PFSK-1 (cell line): ENCODE results near the gene NDUFS1.
A peak's percentile ranks its signal among the peaks of the same experiment; 100 is the strongest.

ENCODE experiments used
- FOXP2 ChIP-seq: optimal IDR thresholded peaks from 2 replicates; pipeline ENCODE3; 2011; ENCODE audit warnings: borderline replicate concordance, control low read depth, inconsistent platforms; ENCODE audit not compliant: insufficient read depth; ENCODE audit errors: extremely low read length, extremely low read depth
- POLR2AphosphoS5 ChIP-seq: IDR thresholded peaks from 2 replicates; pipeline ENCODE4 v1.6.1; 2012; ENCODE audit warnings: low read depth, mild to moderate bottlenecking, control low read depth, low read length, moderate library complexity
- SIN3A ChIP-seq: IDR thresholded peaks from 2 replicates; pipeline ENCODE4 v1.6.1; 2012; ENCODE audit warnings: mild to moderate bottlenecking, low read length, moderate library complexity, borderline replicate concordance; ENCODE audit not compliant: insufficient read depth
- TAF1 ChIP-seq: IDR thresholded peaks from 2 replicates; pipeline ENCODE4 v1.6.1; 2012; ENCODE audit warnings: low read length, control low read depth, borderline replicate concordance; ENCODE audit not compliant: insufficient read depth
- TF ChIP-seq, protein P1 (sequence below), 2 experiments: IDR thresholded peaks; 2 replicates each; pipeline versions ENCODE4 v1.6.1 to v1.8.0; 2011 to 2012; ENCODE audit warnings: low read depth in 2 of 2, low read length in 2 of 2, control low read depth in 1 of 2, inconsistent platforms in 1 of 2, mild to moderate bottlenecking in 1 of 2, moderate library complexity in 1 of 2; ENCODE audit not compliant: insufficient read depth in 1 of 2

The NDUFS1 gene

DNA sequence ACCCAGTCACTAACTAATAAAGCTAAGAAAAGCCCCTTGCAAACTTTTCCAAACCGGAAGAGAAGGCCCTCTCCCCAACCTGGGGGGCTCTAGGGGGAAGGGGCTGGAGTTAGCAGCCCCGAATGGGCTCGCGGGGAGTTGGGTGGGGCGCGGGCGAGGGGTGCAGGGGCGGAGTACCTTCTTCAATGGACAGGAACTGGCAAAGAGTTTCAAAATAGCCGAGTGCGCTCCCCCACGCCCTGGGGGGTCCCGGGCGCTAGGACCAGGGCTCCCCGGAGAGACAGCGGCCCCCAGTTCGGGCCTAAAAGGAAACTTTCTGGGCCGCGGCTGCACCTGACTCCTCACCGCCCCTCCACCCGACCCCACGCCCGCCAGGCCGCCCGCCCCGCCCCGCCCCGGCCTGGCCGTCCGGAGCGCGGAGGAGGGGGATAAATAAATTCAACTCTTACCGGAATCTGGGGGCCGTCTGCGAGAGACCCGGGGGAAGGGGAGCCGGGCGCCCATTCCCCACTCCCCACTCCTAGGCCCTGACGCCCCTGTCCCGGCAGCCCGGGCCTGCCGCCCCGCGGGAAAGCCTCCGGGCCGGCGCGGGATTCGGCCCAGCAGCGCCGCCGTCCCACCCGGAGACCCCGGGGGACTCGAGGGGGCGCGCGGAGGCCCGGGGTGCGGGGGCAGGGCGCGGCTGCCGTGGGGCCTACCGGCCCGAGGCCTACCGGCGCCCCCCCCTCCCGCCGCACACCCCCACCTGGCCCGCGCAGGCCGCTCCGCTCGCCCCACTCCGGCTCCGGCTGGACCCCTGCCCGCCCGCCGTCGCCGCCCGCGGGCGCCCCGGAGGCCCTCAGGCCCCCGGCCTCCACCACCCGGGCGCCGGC lies 74.1 kb downstream of the NDUFS1 start:
- TF ChIP-seq SIN3A (no peak), TAF1 (no peak), POLR2AphosphoS5 (no peak), FOXP2 (no peak)
- TF ChIP-seq, protein P1, sequence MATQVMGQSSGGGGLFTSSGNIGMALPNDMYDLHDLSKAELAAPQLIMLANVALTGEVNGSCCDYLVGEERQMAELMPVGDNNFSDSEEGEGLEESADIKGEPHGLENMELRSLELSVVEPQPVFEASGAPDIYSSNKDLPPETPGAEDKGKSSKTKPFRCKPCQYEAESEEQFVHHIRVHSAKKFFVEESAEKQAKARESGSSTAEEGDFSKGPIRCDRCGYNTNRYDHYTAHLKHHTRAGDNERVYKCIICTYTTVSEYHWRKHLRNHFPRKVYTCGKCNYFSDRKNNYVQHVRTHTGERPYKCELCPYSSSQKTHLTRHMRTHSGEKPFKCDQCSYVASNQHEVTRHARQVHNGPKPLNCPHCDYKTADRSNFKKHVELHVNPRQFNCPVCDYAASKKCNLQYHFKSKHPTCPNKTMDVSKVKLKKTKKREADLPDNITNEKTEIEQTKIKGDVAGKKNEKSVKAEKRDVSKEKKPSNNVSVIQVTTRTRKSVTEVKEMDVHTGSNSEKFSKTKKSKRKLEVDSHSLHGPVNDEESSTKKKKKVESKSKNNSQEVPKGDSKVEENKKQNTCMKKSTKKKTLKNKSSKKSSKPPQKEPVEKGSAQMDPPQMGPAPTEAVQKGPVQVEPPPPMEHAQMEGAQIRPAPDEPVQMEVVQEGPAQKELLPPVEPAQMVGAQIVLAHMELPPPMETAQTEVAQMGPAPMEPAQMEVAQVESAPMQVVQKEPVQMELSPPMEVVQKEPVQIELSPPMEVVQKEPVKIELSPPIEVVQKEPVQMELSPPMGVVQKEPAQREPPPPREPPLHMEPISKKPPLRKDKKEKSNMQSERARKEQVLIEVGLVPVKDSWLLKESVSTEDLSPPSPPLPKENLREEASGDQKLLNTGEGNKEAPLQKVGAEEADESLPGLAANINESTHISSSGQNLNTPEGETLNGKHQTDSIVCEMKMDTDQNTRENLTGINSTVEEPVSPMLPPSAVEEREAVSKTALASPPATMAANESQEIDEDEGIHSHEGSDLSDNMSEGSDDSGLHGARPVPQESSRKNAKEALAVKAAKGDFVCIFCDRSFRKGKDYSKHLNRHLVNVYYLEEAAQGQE (IDR thresholded peaks at IDR 0.05; ENCODE audit: insufficient read depth in 1 of 2, low read depth in 2 of 2, low read length in 2 of 2) = no peak

DNA sequence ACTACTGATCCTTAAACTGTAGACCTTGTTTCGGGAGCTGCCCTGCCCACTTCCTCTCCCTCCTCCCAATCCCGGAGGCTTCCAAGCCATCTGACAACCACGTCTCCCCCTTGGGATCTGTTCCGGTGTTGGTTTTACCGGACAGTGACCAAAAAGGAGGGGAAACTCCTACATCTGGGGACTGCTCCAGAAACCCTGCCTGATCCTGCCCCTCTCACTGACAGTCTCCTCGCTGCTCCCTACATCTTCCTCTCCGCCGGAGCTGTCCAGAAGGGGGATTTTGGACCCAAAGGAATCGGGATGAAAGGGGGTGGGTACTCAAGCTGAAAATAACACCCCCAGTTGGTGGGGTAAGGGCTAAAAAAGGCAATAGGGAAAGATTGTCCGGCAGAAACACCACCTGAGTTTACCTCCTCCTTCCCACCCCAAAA lies 74.8 kb downstream of the NDUFS1 start:
- TF ChIP-seq SIN3A (0 out of 2 replicates have a peak, but pooled peaks have one; percentile 24), POLR2AphosphoS5 (peak; percentile 66), TAF1 (no peak)
- TF ChIP-seq, protein P1 (IDR thresholded peaks at IDR 0.05; ENCODE audit: insufficient read depth in 1 of 2, low read depth in 2 of 2, low read length in 2 of 2) = peak in 1 of 2 experiments; percentile 34; a peak in 1 of 4 replicates

DNA sequence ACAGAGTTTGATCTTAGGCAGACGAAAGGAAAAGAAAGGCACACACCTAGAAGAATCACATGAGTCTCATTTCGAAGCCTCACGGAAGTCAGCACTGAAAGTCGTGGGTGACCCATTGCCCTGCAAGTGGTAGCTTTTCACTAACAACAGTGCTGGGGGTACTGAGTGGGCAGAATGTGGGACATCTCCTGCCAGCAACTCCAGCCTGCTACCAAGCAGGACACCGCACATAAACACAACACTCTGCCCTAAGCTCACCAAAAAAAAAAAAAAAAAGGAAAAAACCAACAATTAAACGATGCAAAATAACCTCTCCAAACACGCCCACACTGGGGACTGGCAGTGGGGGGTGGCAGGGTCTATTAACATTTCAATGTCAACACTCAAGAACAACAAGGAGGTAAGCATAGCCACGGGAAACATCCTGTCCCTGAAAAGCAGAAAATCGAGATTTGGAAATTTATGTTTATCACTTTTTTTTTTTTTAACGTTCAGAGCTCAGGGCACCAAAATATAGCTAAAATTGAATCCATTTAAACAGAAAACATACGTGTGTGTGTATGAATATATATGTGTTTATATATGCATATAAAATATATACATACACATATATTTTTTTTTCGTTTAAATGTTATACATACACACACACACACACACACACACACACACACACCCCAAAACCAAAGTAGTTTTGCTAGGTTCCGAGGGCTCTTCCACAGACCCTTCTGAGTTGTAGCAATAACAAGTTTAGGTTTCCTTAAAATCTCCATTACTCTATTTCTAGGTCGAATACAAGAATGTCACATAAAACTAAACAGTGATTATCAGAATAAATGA lies 75.4 kb downstream of the NDUFS1 start:
- TF ChIP-seq POLR2AphosphoS5 (no peak), FOXP2 (no peak), TAF1 (no peak), SIN3A (no peak)
- TF ChIP-seq, protein P1 (IDR thresholded peaks at IDR 0.05; ENCODE audit: insufficient read depth in 1 of 2, low read depth in 2 of 2, low read length in 2 of 2) = no peak

DNA sequence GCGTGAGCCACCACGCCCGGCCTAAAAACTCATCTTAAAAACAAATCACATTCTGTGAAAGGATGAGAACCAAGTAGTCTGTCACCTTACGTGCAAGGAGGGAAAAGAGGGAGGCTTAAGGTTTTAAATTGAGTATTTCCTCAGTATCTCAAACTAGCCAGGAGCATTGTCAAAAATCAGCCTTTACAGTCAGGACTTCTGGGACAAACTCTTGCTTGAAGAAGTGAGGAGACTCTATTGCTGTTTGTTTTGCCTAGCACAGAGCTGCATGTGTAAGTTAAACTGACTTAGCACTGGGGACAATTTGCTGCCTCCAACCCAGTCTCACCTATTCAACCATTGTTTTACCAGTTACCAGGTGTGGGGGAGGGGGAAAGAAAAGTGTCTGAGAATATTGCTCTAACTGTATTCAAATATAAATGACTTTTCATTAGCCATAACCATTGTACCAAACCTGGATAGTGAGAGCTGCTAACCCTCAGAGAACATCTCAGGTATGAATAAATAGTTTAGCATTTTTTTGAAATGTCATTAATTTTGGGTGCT lies 76.9 kb downstream of the NDUFS1 start:
- TF ChIP-seq TAF1 (no peak), POLR2AphosphoS5 (no peak), FOXP2 (no peak), SIN3A (no peak)
- TF ChIP-seq, protein P1 (IDR thresholded peaks at IDR 0.05; ENCODE audit: insufficient read depth in 1 of 2, low read depth in 2 of 2, low read length in 2 of 2) = no peak
